HepG2 (cell line): ENCODE results near the gene TTC17. TPM values are rescaled to one million over a fixed set of nuclear protein-coding genes. Genes with fewer than 3 reads are reported as not detected.

Experiments used
- ATAC-seq: fragments of 200-7000 bp; cut with Tn5 transposase; 3 replicates; pipeline ENCODE4 v1.9.1; 2020; ENCODE audit warnings: mild to moderate bottlenecking, moderate library complexity
- BruUV-seq: library from RNA; stranded (reverse); fragments of 400-500 nt; replicated peaks from 2 replicates; lab custom pipeline; 2021; lab: Mats Ljungman, UMichigan
- CTCF ChIA-PET: fragments of 300-600 bp; formaldehyde crosslinking; extraction: SDS; loops from one replicate; lab custom pipeline; 2021; ENCODE audit warnings: low total read pairs, inconsistent platforms, low intra/inter-chr PET ratio; lab: Yijun Ruan, JAX
- POLR2A ChIA-PET: fragments of 350-600 bp; sonication (Branson Sonifier 250); formaldehyde crosslinking; loops from one replicate; lab custom pipeline; 2020; ENCODE audit warnings: antibody characterized with exemption, inconsistent platforms; lab: Yijun Ruan, JAX
- DNase-seq: peaks from one replicate; pipeline ENCODE4 v3.0.0-alpha.2; 2015; ENCODE audit warnings: low spot score
- FAIRE-seq: peaks from 3 replicates; lab custom pipeline; 2011; peaks lifted over from hg19 to GRCh38; lab: Jason Lieb, UNC
- H2AFZ ChIP-seq: one replicate; pipeline ENCODE4 v1.6.1; 2011; ENCODE audit warnings: low read length, inconsistent platforms
- H3K27ac ChIP-seq: fragments of 300-600 bp; 3 replicates; pipeline ENCODE4 v1.8.0; 2011; ENCODE audit warnings: mixed run types, mild to moderate bottlenecking, mixed read lengths, low read length, inconsistent platforms; ENCODE audit not compliant: insufficient read depth; ENCODE audit errors: extremely low read length
- H3K27me3 ChIP-seq, 2 experiments: fragments of 200-600 bp in 1 of 2; 2 replicates in 1 of 2; 3 replicates in 1 of 2; pipeline versions ENCODE4 v1.6.0 to v1.8.0; 2011; ENCODE audit warnings: low read length in 2 of 2, mild to moderate bottlenecking in 2 of 2, moderate library complexity in 2 of 2, inconsistent platforms in 1 of 2; ENCODE audit not compliant: insufficient read depth in 2 of 2, control insufficient read depth in 1 of 2
- H3K36me3 ChIP-seq, 2 experiments: fragments of 200-600 bp in 1 of 2; replicated peaks in 1 of 2; 2 replicates in 1 of 2; 3 replicates in 1 of 2; pipeline versions ENCODE4 v1.5.1 to v1.8.0; 2011; ENCODE audit warnings: low read length in 2 of 2, inconsistent platforms in 1 of 2; ENCODE audit not compliant: insufficient read depth in 2 of 2, control insufficient read depth in 1 of 2
- H3K4me1 ChIP-seq: 2 replicates; pipeline ENCODE4 v1.5.1; 2012; ENCODE audit warnings: low read length, inconsistent platforms; ENCODE audit not compliant: insufficient read depth
- H3K4me2 ChIP-seq: 2 replicates; pipeline ENCODE4 v1.6.0; 2011; ENCODE audit warnings: low read depth, low read length, inconsistent platforms
- H3K4me3 ChIP-seq, 3 experiments: fragments of 200-600 bp in 1 of 3; sonication (generic), shearing (Covaris generic) in 1 of 3; replicated peaks in 1 of 3; 2 replicates each; pipeline ENCODE4 v1.5.1; 2011 to 2016; ENCODE audit warnings: low read length in 3 of 3, inconsistent platforms in 2 of 3, low read depth in 2 of 3, mild to moderate bottlenecking in 2 of 3, control low read depth in 1 of 3, mixed read lengths in 1 of 3; ENCODE audit not compliant: insufficient read depth in 1 of 3
- H3K79me2 ChIP-seq: one replicate; pipeline ENCODE4 v1.6.1; 2011; ENCODE audit warnings: low read length, inconsistent platforms; ENCODE audit not compliant: insufficient read depth
- H3K9ac ChIP-seq: 2 replicates; pipeline ENCODE4 v1.6.0; 2011; ENCODE audit warnings: mild to moderate bottlenecking, low read depth, low read length, inconsistent platforms; ENCODE audit not compliant: insufficient read depth
- H3K9me3 ChIP-seq: 2 replicates; pipeline ENCODE4 v1.5.1; 2012; ENCODE audit warnings: mild to moderate bottlenecking, low read length
- H4K20me1 ChIP-seq: 2 replicates; pipeline ENCODE4 v1.6.0; 2011; ENCODE audit warnings: inconsistent platforms, mild to moderate bottlenecking, low read length, moderate library complexity; ENCODE audit not compliant: insufficient read depth
- ATM ChIP-seq: fragments of 450-650 bp; IDR thresholded peaks from 2 replicates; pipeline ENCODE4 v1.7.1; 2017; ENCODE audit warnings: mild to moderate bottlenecking, borderline replicate concordance
- GTF2F1 ChIP-seq: fragments of 150-350 bp; IDR thresholded peaks from 2 replicates; pipeline ENCODE4 v1.6.1; 2014; ENCODE audit warnings: low read length
- HOXA3 ChIP-seq: sonication (generic); formaldehyde crosslinking; IDR thresholded peaks from 2 replicates; pipeline ENCODE4 v1.5.0; 2020; ENCODE audit warnings: missing genetic modification reagents
- KAT2B ChIP-seq: fragments of 150-350 bp; IDR thresholded peaks from 2 replicates; pipeline ENCODE4 v1.6.1; 2014; ENCODE audit warnings: low read depth, low read length, borderline replicate concordance
- MED8 ChIP-seq: sonication (generic); formaldehyde crosslinking; IDR thresholded peaks from 2 replicates; pipeline ENCODE4 v1.8.1; 2023; ENCODE audit warnings: mild to moderate bottlenecking, missing genetic modification reagents; ENCODE audit not compliant: insufficient replicate concordance
- RBM22 ChIP-seq: fragments of 200-400 bp; formaldehyde crosslinking; optimal IDR thresholded peaks from 2 replicates; pipeline ENCODE3; 2017; ENCODE audit warnings: mild to moderate bottlenecking, low read length, moderate library complexity
- ZBTB34 ChIP-seq: sonication (generic); formaldehyde crosslinking; IDR thresholded peaks from 2 replicates; pipeline ENCODE4 v1.8.0; 2022; ENCODE audit warnings: mild to moderate bottlenecking, missing genetic modification reagents
- ZBTB49 ChIP-seq: sonication (generic); formaldehyde crosslinking; IDR thresholded peaks from 2 replicates; pipeline ENCODE4 v1.4.0; 2020; ENCODE audit warnings: missing genetic modification reagents, borderline replicate concordance
- WGBS: methylation state at CpG from one replicate; pipeline ENCODE4 v1.1.6; 2017; ENCODE audit warnings: low lambda C conversion rate; 5-methylcytosine and 5-hydroxymethylcytosine counted together
- in situ Hi-C: cut with HindIII; loops from 2 replicates; pipeline ENCODE4 v1.10.0; 2017; ENCODE audit warnings: low pct_unique_long_range_greater_than_20kb; ENCODE audit not compliant: extremely low pct_ligation_motif_present
- intact Hi-C: fragments of 100-400 bp; cut with micrococcal nuclease; formaldehyde crosslinking; loops from one replicate; pipeline ENCODE4 v1.10.0; 2022; ENCODE audit not compliant: unreplicated experiment
- polyA plus RNA-seq, 8 experiments: library from polyadenylated mRNA; depleted of rRNA in 3 of 8; stranded (reverse) in 7 of 8; unstranded in 1 of 8; fragments of >200 nt; fragmentation: Illumina TruSeq in 4 of 8; extraction: Trizol in 4 of 8; gene quantifications; 2 replicates each; pipeline versions ENCODE4 v1.2.1 to v1.2.3, GENCODE V29; 2011 to 2016; ENCODE audit warnings: low read depth in 4 of 8, missing spikeins in 1 of 8, mixed read lengths in 1 of 8; ENCODE audit not compliant: insufficient read depth in 1 of 8
- total RNA-seq, 5 experiments: library from RNA; depleted of rRNA; stranded (reverse); fragments of >200 nt; fragmentation: Illumina TruSeq; extraction: Trizol; gene quantifications; 2 replicates each; pipeline ENCODE4 v1.2.3, GENCODE V29; 2016; ENCODE audit warnings: low read depth in 1 of 5

Gene TTC17
- total and polyA plus RNA-seq, 2 of the 13 experiments (the other 11 are each of a cell fraction or from before 2014, with no cell fraction given) = 55.9 to 99.7 TPM

- Histone ChIP-seq H3K36me3 (peaks cover 0 to 11% of the 10 kb centered on the region in 2 experiments; a peak in 2 of 5 replicates), H3K4me1 (no peaks in the 10 kb centered on the region), H3K79me2 (no peaks in the 10 kb centered on the region), H3K4me2 (no peak overlapping the region), H2AFZ (no peak overlapping the region), H3K9ac (no peak overlapping the region), H3K9me3 (no peaks in the 10 kb centered on the region), H3K27ac (no peak overlapping the region), H3K4me3 (no peak overlapping the region), H4K20me1 (no peaks in the 10 kb centered on the region), H3K27me3 (no peaks in the 10 kb centered on the region)
- ChIA-PET CTCF (no interaction called here), POLR2A (no interaction called here)
- intact Hi-C loops = no loop called here
- TF ChIP-seq ZBTB34 (CRISPR knock-in tag) (no peak), KAT2B (no peak), ZBTB49 (CRISPR knock-in tag) (no peak), GTF2F1 (no peak), RBM22 (no peak), ATM (no peak), MED8 (CRISPR knock-in tag) (no peak), HOXA3 (no peak)
- FAIRE-seq = no peak
- 100% methylated on average over 1 of the region's 1 CpG for WGBS
- no peak for DNase-seq
- BruUV-seq = no TSS peak
- in situ Hi-C loops = no loop called here
- no peak for ATAC-seq
Observed at GRCh38 chr11:43434893-43435292, 76.2 kb downstream of the TTC17 start.
